Activated T-helper 2 cell treated with anti-CD3 and anti-CD28 coated beads, Interferon-gamma antibody, Interleukin-2, Interleukin-4, amounts not matched to agents 10 μg/mL and 5 μg/mL and 100 μg/mL, durations not matched to agents 14 hours and 24 hours and 36 hours (primary cell): ENCODE data around the gene EMC6. TPM values are rescaled to one million over a fixed set of nuclear protein-coding genes. Genes with fewer than 3 reads are reported as not detected.

ENCODE experiments used
- DNase-seq: peaks from one replicate; pipeline ENCODE4 v3.0.0; 2021; ENCODE audit warnings: low spot score
- H3K27ac Mint-ChIP-seq: one replicate; pipeline ENCODE4 v1.8.0; 2021; ENCODE audit warnings: mixed read lengths
- H3K27me3 Mint-ChIP-seq: one replicate; pipeline ENCODE4 v1.8.0; 2021; ENCODE audit warnings: low read depth, mixed read lengths
- H3K36me3 Mint-ChIP-seq: one replicate; pipeline ENCODE4 v1.8.0; 2021; ENCODE audit warnings: low read depth, mixed read lengths
- H3K4me1 Mint-ChIP-seq: one replicate; pipeline ENCODE4 v1.8.0; 2021; ENCODE audit warnings: low read depth, mixed read lengths
- H3K4me3 Mint-ChIP-seq: one replicate; pipeline ENCODE4 v1.8.0; 2021; ENCODE audit warnings: low read depth, mild to moderate bottlenecking, moderate library complexity, mixed read lengths
- H3K9me3 Mint-ChIP-seq: one replicate; pipeline ENCODE4 v1.8.0; 2021; ENCODE audit warnings: mixed read lengths
- intact Hi-C: fragments of 100-400 bp; cut with micrococcal nuclease; formaldehyde crosslinking; loops from one replicate; pipeline ENCODE4 v1.15.1; 2023
- total RNA-seq: library from RNA; stranded (reverse); gene quantifications from 2 replicates; pipeline ENCODE4 v1.2.3, GENCODE V29; 2022

EMC6 gene
- 61.7 and 64.9 TPM in 2 replicates for total RNA-seq

DNA sequence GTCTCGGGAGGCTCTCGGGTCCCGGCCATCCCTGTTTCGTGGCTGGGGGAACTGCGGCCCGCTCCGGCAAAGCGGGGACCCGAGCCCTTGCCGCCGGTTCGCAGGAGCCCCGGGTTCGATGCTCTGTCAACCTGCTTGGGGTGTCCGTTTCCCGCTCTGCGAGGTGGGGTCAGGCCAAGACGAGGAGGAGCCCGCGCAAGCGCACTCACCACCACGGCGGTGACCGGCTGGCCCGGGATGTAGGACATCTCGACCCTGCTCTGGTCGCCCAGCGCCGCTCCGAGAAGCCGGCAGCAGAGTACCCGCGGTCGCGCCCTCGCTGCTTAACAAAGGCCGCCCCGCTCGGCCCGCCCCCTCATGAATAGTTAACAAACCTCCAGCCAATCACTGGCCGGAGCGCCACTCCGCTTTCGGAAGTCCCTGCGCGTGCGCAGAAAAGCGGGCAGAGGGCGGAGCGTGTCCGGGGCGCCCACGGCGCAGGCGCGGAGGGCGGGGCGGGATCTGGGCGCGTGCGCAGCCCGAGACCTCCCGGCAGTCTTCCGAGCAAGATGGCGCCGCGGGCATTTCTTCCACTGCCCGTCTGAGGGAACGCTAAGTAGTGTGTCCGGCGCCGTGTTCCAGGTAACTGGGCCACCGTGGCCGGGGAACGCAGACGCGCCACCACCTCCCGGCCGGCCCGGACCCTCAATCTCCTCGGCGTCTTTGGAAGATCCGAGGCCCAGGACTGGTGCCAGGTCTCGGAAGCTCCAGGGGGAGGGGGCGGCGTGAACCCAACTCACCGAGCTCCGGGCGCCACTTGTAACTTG lies at the start of gene EMC6, which contains the start of gene TAX1BP3:
TSS of gene EMC6 (plus strand) at position 534 of the 806 bp plus-strand sequence. CDS start 335 bp downstream, outside the sequence.
TSS of gene TAX1BP3 (minus strand) at position 300 of the 806 bp plus-strand sequence. CDS start at position 248, 52 bp downstream.
- Mint-ChIP-seq H3K4me1 (peaks cover 15% of the 10 kb centered on the region), H3K9me3 (no peaks in the 10 kb centered on the region), H3K4me3 (peak within 1 kb of the TSS; percentile 96), H3K36me3 (peaks cover 26% of the 10 kb centered on the region), H3K27me3 (no peaks in the 10 kb centered on the region), H3K27ac (peak within 1 kb of the TSS; percentile 92)
- intact Hi-C loops: no loop called here
- peak; percentile 99 for DNase-seq

DNA sequence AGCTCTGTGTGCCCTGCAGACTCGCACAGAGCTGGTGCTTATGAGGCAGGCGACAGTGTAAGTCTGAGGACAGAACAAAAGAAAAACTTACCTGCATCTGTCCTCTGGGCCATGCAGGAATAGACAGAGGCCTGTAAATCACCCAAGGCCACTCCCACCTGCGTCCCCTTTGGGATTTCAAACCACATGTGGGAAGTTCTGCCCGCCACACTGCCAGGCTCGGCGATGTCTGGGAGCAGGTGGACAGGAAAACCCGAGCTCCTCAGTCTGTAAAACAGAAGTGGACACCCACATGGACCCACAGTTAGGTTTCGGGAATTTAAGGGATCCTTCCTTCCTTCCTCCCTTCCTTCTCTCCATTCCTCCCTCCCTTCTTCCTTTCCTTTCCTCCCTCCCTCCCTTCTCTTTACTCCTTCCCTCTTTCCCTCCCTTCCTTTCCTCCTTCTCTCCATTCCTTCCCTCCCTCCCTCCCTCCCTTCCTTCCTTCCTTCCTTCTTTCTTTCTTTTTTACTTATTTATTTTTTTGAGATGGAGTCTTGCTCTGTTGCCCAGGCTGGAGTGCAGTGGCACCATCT lies 47.4 kb upstream of the EMC6 start:
- no peaks in the 10 kb centered on the region for H3K4me1 Mint-ChIP-seq

DNA sequence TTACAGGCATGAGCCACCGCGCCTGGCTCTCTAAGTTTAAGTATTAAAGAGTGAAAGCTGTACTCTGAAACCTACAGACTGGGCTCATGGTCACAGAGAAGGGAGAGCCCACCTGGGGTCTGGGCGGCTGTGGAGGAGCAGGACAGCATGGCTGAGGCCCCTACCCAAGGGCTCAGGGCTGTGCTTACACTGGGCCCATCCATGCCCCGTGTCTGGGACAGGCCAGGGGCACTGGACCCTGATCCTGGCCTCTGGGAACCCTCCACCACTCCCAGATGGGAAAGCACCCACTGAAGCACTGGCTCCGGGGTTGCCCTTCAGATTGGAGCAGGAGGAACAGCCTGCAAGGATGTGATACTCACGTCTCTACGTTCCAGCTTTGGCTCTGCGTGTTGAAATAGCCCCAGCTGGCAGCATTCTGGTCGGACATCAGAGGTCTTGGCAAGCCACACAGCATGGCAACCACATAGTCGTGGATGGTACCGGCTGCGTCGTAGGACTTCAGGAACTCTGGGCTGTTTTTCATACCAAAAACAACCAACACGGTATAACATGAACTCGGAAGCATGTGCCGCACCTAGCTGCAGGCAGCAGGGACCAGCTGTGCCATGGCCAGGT lies 45.5 kb upstream of the EMC6 start:
- H3K27ac Mint-ChIP-seq: no peak overlapping the region
- H3K36me3 Mint-ChIP-seq: peaks cover 60% of the 10 kb centered on the region
- peaks cover 3% of the 10 kb centered on the region for H3K4me1 Mint-ChIP-seq
- intact Hi-C loops: no loop called here
- no peaks in the 10 kb centered on the region for H3K27me3 Mint-ChIP-seq
- no peaks in the 10 kb centered on the region for H3K9me3 Mint-ChIP-seq
- H3K4me3 Mint-ChIP-seq: no peak overlapping the region
- no peak for DNase-seq

More for the DNA sequence above, 47.4 kb upstream of the EMC6 start:
- Mint-ChIP-seq H3K27me3 (no peaks in the 10 kb centered on the region), H3K9me3 (peaks cover 7% of the 10 kb centered on the region), H3K27ac (no peak overlapping the region), H3K36me3 (peaks cover 62% of the 10 kb centered on the region), H3K4me3 (no peak overlapping the region)
- no peak for DNase-seq
- intact Hi-C loops: no loop called here

DNA sequence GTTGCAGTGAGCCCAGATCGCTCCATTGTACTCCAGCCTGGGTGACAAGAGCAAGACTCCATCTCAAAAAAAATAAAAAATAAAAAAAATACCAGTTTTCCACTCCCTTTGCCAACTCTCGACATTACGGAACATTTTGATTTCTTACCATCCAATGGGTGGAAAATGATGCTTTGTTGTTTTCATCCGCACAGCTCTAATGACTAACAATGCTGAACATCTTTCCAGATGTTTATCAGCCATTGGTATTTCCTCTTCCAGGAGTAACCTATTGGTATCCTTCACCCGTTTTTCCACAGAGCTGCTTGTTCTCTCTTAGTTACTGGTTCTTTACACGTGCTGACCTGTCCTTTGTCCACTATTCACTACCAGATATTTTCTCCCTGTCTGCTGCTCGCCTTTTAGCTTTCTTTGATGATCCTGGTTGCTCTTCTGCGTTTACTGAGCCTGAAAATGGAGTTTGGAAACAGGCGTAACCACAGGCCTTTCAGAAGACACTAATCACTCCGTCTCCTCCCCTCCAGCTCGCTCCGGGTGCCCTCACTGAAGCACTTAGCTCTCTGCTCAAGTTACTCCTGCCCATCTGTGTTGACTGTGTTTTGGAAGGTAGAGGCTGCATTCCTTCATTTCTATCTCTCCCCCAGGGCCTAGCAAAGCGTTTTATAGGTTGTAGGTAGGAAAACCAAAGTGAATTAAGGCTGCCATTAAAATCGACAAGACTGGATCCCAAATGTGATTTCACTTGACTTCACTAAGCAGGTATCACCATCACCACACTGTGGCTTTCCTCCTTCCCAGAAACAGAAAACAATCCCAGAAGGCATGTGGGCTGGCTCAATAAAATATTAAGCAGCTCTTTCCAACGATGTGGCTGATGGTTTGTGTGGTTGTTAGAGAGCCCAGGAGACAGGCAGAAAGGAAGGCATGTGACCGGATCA lies 41.5 kb upstream of the EMC6 start:
- intact Hi-C loops: no loop called here
- peaks cover 3% of the 10 kb centered on the region for H3K4me1 Mint-ChIP-seq
- no peak overlapping the region for H3K4me3 Mint-ChIP-seq
- DNase-seq: no peak
- H3K27ac Mint-ChIP-seq: no peak overlapping the region
- H3K9me3 Mint-ChIP-seq: no peaks in the 10 kb centered on the region
- H3K27me3 Mint-ChIP-seq: no peaks in the 10 kb centered on the region
- peaks cover 51% of the 10 kb centered on the region for H3K36me3 Mint-ChIP-seq

DNA sequence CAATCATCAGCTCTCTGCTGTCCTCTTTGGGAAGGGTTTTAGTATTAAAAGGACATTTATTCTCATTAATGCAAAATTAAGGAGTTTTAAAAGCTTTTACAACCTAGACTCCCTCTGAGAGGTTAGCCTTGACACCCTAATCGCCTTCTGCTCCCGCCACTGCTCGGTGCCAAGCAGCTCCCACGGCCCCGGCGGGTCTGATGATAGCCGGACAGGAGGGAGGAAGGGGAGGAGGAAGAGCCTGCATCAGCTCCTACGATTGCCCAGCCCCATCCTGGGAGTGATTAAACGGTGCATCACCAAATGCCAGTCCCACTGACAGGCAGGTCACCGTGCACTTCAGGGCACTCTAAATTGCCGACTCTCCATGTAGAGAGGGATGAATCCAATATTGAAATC lies 40.8 kb upstream of the EMC6 start:
- H3K27me3 Mint-ChIP-seq: no peaks in the 10 kb centered on the region
- H3K4me1 Mint-ChIP-seq: peaks cover 7% of the 10 kb centered on the region
- intact Hi-C loops: no loop called here
- peaks cover 54% of the 10 kb centered on the region for H3K36me3 Mint-ChIP-seq
- no peak for DNase-seq
- no peaks in the 10 kb centered on the region for H3K9me3 Mint-ChIP-seq
- no peak overlapping the region for H3K27ac Mint-ChIP-seq
- H3K4me3 Mint-ChIP-seq: no peak overlapping the region

DNA sequence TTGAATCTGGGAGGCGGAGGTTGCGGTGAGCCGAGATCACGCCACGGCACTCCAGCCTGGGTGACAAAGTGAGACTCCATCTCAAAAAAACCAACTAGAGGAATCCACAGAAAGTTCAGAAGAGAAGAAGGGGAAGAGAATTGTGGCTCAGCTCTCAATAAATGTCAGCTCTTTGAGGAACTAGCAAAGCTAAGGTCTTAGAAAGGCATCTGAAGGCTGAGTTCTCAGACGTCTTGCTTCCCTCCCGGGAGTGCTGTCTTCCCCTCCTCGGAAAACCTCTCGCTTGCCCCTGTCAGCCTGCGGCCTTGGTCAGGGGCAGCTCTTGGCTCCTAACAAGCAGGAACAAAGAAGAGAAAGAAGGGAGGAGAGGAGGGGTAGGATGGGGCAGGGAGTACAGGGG lies 37.8 kb upstream of the EMC6 start:
- no peak for DNase-seq
- Mint-ChIP-seq H3K4me1 (peaks cover 13% of the 10 kb centered on the region), H3K27ac (no peak overlapping the region), H3K4me3 (no peak overlapping the region), H3K36me3 (peaks cover 54% of the 10 kb centered on the region), H3K27me3 (no peaks in the 10 kb centered on the region), H3K9me3 (no peaks in the 10 kb centered on the region)
- intact Hi-C loops: no loop called here

DNA sequence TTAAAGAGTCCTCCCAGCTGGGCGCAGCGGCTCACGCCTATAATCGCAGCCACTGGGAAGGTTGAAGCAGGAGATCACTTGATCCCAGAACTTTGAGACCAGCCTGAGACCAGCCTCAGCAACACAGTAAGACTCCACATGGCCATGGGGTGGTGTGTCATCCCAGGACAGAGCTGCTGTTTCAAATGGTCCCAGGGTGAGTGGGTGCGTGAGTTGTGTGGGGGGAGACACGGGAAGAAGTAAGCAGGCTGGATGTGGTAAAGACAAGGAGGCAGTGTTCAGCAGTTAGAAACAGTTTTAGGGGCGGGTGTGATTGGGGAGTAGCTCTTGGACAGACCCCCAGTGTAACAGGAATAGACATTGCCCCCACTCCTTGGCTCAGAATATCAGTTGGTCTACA lies 36.3 kb upstream of the EMC6 start:
- Mint-ChIP-seq H3K4me1 (peaks cover 12% of the 10 kb centered on the region), H3K27ac (no peak overlapping the region), H3K4me3 (no peak overlapping the region), H3K27me3 (no peaks in the 10 kb centered on the region), H3K36me3 (peaks cover 45% of the 10 kb centered on the region), H3K9me3 (no peaks in the 10 kb centered on the region)
- intact Hi-C loops: no loop called here
- DNase-seq: no peak

DNA sequence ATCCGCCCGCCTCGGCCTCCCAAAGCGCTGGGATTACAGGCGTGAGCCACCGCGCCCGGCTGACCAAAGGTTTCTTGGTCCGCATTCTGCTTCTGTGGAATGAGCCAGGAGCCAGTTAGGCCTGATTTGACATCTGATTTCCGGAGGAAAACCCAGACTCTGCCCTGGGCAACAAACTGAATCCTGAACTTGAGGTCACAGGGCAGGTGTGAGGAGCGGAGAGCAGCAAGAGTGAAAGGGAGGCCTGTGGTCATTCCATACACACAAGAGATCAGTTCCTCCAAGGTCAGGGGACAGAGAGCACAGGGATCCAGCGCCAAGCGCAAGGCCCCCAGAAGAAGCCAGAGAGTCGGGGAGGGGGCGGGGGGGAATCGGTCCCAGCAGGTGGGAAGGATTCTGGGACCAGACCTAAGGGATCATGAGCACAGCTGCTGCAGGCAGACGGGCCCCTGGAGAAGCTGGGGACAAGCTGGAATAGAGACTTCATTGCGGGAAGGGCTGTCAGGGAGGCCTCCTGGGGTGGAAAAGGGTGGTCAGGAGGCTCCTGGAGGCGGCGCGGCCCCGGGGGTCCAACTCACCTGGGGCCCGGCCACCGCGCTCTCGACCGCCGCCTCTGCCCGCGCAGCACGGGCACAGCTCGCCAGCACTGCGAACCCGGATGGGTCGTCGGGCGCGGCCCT lies 33.0 kb upstream of the EMC6 start:
- Mint-ChIP-seq H3K27ac (peak overlapping the region; percentile 35), H3K4me3 (peak overlapping the region; percentile 98), H3K9me3 (no peaks in the 10 kb centered on the region), H3K36me3 (peaks cover 47% of the 10 kb centered on the region), H3K27me3 (no peaks in the 10 kb centered on the region), H3K4me1 (peaks cover 38% of the 10 kb centered on the region)
- intact Hi-C loops: loop anchor here (5.0 kb wide), 2 partner anchors 98 to 588 kb away; no protein-coding TSS in a partner anchor
- no peak for DNase-seq

DNA sequence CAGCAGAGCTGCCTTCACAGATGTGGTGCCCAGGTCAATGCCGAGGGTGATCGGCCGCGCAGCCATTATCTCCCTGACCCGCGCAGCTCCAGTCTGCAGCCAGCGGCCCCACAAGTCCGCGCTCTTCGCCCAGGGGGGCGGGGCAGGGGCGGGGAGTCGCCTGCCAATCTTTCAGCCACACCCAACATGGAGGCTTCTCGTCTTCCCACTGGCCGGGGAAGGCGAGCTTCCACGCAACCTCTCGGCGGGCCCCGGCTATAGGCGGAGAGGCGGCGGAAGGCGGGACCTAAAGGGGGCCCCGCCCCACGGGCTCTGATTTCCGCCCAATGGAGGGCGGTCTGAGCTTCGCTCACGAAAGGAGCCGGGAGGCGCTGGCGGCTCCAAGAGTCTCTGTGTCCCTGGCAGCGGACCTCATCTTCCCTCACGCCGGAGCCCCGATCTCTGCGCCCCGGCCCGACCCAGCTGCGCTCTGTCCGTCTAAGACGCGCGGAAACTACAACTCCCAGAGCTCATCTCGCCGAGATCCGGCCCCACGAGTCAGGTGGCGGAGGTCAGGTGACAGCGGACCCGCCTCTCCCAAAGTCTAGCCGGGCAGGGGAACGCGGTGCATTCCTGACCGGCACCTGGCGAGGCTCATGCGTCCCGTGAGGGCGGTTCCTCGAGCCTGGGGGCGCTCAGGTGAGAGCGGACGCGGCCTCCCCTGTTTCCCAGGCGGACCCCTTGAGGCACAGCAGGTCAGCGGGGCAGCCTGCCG lies 32.3 kb upstream of the EMC6 start, which contains the start of the genes CTNS and SHPK:
TSS of gene CTNS (plus strand) at position 607 of the 754 bp plus-strand sequence. CDS start 3,447 bp downstream, outside the sequence.
TSS of gene SHPK (minus strand) at position 97 of the 754 bp plus-strand sequence. CDS start at position 66, 31 bp downstream.
- peaks cover 44% of the 10 kb centered on the region for H3K4me1 Mint-ChIP-seq
- intact Hi-C loops: loop anchor here (5.0 kb wide), 2 partner anchors 99 to 589 kb away; no protein-coding TSS in a partner anchor
- DNase-seq: peak; percentile 95
- H3K27me3 Mint-ChIP-seq: no peaks in the 10 kb centered on the region
- peak within 1 kb of the TSS; percentile 99 for H3K27ac Mint-ChIP-seq
- H3K36me3 Mint-ChIP-seq: peaks cover 51% of the 10 kb centered on the region
- H3K9me3 Mint-ChIP-seq: no peaks in the 10 kb centered on the region
- H3K4me3 Mint-ChIP-seq: peak within 1 kb of the TSS; percentile 98

DNA sequence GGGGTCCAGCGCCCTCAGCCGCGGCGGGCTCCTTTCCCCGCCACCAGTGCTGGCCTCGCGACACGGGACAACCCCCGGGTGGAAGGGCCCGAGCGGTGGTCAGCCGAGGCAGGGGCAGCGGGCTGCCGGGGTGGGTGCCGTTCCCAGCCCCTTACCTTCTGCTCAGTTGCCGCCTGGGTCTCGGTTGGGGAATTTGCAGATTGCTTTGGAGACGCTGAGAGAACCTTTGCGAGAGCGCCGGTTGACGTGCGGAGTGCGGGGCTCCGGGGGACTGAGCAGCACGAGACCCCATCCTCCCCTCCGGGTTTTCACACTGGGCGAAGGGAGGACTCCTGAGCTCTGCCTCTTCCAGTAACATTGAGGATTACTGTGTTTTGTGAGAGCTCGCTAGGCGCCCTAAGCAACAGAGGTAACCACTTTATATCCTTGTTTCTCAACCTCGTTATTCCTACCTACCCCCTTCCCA lies 31.7 kb upstream of the EMC6 start:
- intact Hi-C loops: loop anchor here (5.0 kb wide), 2 partner anchors 100 to 590 kb away; no protein-coding TSS in a partner anchor
- no peak for DNase-seq
- H3K4me1 Mint-ChIP-seq: peaks cover 50% of the 10 kb centered on the region

More for the DNA sequence above, 31.7 kb upstream of the EMC6 start:
- H3K4me3 Mint-ChIP-seq: peak overlapping the region; percentile 98
- no peaks in the 10 kb centered on the region for H3K27me3 Mint-ChIP-seq
- no peaks in the 10 kb centered on the region for H3K9me3 Mint-ChIP-seq
- H3K27ac Mint-ChIP-seq: peak overlapping the region; percentile 63
- H3K36me3 Mint-ChIP-seq: peaks cover 57% of the 10 kb centered on the region
